ENCODE data around the gene GAGE12F.
"Not testable (repeated sequence)": the region's sequence is repeated elsewhere in the genome, so short reads cannot be mapped to it uniquely, and the experiment has no call there.

DNA sequence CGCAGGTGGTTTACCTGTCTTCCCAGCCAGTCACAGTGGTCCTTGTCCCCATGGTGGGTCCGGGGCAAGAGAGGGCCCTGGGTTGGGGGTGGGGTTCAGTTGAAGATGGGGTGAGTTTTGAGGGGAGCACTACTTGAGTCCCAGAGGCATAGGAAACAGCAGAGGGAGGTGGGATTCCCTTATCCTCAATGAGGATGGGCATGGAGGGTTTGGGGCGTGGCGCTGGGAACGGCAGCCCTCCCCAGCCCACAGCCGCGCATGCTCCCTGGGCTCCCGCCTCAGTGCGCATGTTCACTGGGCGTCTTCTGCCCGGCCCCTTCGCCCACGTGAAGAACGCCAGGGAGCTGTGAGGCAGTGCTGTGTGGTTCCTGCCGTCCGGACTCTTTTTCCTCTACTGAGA, 38.1 kb downstream of the GAGE12F start, which contains the start of gene GAGE1:
- TF ChIP-seq, protein P1, sequence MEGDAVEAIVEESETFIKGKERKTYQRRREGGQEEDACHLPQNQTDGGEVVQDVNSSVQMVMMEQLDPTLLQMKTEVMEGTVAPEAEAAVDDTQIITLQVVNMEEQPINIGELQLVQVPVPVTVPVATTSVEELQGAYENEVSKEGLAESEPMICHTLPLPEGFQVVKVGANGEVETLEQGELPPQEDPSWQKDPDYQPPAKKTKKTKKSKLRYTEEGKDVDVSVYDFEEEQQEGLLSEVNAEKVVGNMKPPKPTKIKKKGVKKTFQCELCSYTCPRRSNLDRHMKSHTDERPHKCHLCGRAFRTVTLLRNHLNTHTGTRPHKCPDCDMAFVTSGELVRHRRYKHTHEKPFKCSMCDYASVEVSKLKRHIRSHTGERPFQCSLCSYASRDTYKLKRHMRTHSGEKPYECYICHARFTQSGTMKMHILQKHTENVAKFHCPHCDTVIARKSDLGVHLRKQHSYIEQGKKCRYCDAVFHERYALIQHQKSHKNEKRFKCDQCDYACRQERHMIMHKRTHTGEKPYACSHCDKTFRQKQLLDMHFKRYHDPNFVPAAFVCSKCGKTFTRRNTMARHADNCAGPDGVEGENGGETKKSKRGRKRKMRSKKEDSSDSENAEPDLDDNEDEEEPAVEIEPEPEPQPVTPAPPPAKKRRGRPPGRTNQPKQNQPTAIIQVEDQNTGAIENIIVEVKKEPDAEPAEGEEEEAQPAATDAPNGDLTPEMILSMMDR (conservative IDR thresholded peaks at IDR 0.05; ENCODE audit: low read depth, low read length) = not testable (repeated sequence)
- not testable (repeated sequence) for TF ChIP-seq POLR2A (IDR thresholded peaks at IDR 0.05; ENCODE audit: low read depth, low read length); NFE2L2 (IDR thresholded peaks at IDR 0.05; ENCODE audit: low read depth, low read length); RAD21 (IDR thresholded peaks at IDR 0.05; ENCODE audit: low read length); CEBPB (IDR thresholded peaks at IDR 0.05; ENCODE audit: low read depth, low read length); SMC3 (IDR thresholded peaks at IDR 0.05; ENCODE audit: low read depth, low read length)
- TF ChIP-seq, protein P2, sequence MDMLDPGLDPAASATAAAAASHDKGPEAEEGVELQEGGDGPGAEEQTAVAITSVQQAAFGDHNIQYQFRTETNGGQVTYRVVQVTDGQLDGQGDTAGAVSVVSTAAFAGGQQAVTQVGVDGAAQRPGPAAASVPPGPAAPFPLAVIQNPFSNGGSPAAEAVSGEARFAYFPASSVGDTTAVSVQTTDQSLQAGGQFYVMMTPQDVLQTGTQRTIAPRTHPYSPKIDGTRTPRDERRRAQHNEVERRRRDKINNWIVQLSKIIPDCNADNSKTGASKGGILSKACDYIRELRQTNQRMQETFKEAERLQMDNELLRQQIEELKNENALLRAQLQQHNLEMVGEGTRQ (IDR thresholded peaks at IDR 0.05; ENCODE audit: low read depth, low read length) = not testable (repeated sequence)

Measured in IMR-90 (cell line).